Measurements from ENCODE around the gene HIVEP3.

HIVEP3 gene

DNA sequence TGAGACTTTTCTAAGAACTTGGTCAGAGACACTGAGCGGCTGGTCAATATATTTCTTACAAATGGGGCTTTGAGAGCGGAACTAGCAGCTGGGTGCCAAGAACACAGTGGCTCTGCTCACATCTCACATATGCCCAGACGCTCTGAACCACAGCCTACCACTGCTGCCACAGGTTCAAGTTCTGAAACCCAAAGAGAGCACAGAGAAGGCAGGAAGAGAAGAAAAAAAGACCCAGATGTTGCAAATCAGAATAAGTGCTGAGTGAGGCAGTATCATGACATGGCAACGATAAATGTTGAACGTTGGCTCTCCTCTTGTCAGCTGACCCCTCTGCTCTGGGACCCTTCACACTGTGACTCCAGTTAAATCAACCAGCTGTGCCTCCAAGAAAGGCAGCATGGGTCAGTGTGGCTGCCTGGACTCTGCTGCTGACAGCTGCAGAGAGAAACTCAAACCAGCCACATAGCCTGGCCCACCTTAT is 26.4 kb downstream of the HIVEP3 start:
- DNase-seq (ENCODE audit: low spot score) = no peak

DNA sequence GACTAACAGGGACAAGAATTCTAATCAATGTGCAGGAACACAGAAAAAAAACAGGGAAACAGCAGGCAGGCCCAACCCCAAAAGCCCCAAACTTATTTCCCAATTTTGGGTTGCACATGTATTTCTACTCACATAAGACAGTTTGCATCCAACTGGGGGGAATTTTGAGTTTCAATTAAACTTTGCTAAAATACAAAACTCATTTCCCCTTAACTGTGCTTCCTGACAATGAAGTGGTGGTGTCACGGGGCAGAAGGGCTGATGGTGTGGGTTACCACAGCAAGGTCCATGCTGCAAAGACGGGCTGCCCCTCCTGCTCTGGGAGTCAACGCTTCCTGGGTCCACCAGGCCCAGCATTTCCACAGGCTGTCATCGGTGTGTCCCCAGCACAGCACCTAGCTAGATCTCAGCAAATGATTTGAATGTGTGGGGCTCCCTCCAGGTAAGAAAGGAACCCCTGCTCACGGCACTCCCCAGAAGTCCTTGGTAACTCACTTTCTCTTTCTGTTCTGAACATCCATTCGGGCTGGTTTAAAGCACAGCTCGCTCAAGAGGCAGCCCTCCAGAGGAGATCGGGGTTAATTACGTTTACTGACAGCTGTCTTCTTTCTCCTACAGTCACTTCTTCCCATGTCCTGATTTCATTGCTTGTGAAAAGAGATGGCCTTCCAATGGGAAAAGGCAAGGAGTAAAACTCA is 27.4 kb downstream of the HIVEP3 start:
- no peak for DNase-seq (ENCODE audit: low spot score)

DNA sequence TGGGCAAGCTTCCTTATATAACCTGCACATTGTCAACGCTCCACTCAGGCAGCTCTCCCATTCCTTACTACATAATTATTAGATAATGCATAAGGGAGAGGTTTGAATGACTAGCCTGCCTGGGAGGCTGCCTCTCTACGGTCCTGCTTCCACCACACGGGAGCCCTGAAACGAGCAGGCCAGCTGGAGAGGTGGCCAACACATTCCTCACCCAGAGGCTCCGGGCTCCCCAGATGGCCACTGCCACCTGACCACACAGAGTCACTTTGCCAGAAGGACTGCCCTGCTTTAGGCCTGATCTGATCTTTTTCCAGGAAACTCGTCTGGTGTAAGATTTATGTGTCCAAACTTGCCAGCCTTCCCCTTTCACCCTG is 27.9 kb downstream of the HIVEP3 start:
- no peak for DNase-seq (ENCODE audit: low spot score)

DNA sequence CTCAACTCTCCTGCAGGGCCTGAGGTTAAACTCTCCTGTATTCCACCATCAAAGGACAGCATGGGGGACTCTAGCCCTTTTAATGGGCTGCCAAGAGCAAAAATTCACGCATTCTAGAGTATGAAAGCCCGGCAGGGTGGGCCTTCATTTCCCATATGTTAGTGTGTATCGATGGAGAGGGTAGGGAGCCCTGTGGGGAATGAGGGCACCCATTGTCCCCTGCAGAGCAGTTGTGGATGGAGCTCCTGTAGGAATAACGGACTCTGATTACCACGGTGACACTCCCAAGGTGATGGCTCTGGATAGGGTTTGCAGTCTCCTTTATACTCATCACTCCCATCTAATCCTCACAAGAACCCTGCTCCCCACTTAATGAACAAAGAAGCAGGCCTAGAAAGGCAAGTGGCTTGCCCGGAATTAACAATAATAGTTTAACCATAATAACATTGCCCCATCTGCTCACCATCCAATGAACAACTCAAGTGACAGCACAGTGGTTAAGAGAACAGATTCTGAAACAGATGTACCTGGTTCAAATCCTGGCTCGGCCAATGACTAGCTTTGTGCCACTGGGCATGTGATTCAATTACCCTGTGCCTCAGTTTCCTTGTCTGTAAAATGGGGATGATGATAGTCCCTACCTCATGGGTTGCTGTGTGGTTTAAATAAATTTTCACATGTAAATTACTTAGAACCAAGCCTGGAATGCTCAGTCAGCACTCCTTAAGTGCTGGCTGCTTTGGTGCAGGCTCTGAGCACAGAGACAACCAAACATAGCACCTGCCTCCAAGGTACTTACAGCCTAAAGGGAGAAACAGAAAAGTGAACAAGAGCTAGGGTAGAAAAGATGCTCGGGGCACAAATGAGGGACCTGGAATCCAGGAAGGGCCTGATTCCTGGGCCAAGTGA is 29.0 kb downstream of the HIVEP3 start:
- DNase-seq (ENCODE audit: low spot score) = no peak

DNA sequence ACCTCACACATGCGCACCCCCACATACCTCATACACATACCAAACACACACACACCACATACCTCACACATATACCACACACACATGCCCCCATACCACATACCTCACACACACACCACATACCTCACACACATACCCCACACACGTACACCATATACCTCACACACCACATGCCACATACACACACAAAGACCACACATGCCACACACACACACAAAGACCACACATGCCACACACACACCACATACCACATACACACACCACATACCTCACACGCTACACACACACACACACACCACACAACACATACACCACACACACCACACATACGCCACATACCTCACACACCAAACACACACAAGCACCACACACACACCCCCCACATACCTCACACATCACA is 30.0 kb downstream of the HIVEP3 start:
- DNase-seq (ENCODE audit: low spot score) = no peak

DNA sequence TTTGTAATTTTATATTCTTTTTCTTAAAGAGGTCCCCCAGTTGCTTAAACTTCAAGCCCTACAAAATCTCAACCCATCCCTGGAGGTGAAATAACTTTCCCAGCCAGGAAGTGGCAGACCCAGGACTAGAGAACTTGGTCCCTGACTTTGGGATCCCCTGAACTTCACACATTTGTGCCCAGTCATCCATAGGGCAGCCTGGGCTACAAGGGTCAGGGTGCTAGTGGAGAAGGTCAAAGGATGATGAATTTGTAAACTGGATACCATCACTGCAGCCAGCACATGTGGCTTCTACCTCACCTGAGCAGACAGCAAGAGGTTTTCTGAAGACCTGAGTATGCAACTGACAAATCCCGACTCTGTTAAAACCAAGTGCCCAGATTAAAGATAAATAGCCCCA is 31.4 kb downstream of the HIVEP3 start:
- DNase-seq (ENCODE audit: low spot score) = no peak

DNA sequence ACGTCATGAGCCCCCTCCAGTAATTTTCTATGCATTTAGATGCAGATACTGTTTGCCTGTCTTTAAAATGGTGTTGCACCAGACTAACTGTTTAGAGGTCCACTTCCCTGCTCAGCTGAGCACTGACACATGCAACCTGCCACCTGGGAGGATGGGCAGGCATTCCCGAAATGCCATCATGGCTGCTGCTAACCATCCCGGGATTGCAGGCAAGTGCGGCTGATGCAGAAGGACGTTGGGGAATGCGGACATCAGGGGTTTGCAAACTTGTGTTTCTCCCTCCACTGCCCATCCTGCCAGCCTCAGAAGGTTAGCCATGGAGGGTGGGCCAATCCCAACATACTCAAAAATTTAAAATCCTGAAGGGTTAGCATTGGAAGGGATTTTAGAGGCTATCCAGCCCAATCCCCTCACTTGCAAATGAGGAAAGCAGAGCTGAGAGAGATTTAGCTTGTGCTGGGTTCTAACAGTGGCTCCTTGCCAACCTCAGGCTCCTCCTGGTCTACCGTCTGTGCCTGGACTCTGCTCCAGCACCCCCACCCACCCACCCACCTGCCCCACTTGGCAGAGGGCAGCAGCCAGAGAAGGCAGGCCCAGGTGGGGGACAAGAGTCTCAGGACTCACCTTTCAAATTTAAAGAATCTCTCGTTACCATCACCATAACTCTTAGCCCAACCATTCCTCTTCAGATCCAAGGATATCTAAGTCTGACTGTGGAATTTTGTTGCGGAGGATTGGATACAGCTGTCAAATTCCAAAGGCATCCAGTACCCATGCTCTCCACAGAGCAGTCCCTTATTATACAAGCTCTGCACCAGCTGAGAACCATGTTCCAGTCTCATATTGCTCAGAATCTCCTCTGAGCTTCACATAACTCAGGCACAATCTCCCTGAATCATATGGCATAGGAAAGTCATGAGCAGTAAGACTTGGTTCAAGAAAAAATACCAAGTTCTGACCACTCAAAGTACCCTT is 34.2 kb downstream of the HIVEP3 start:
- no peak for DNase-seq (ENCODE audit: low spot score)

DNA sequence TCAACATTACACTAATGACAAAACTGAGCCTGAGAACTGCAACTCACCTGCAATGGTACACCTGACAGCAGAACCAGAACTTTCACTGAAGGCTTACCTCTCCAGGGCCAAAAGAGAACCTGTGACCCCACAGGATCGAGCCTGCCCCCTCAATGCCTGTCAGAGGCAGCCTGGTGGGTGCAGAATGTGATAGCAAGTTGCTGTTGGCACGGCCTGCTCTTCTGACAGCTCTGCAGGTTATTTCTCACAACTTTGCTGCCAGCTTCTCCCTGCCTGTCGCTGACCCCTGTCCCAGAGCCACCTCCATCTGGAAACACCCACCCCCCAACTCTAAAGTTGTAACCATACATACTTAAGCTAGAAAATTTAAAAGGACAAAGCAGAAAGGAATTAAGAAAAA is 35.2 kb downstream of the HIVEP3 start:
- no peak for DNase-seq (ENCODE audit: low spot score)

DNA sequence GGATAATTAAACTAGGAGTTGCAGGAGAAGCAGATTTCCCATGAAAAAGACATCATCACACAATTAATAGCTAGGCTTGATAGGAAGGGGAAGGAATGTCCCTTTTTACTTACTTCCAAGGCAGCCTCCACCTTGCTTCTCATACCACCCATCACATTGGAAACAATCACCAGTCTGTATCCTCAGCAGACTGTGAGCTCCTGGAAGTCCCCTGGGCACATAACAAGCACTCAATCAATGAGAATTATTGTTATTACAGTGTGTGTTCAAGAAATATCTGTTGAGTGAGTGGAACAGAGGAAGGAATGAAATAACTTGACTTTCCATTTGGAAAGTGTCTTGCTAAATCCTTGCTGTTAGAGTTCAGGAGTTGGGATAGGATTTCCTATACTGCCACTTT is 36.2 kb downstream of the HIVEP3 start:
- no peak for DNase-seq (ENCODE audit: low spot score)

DNA sequence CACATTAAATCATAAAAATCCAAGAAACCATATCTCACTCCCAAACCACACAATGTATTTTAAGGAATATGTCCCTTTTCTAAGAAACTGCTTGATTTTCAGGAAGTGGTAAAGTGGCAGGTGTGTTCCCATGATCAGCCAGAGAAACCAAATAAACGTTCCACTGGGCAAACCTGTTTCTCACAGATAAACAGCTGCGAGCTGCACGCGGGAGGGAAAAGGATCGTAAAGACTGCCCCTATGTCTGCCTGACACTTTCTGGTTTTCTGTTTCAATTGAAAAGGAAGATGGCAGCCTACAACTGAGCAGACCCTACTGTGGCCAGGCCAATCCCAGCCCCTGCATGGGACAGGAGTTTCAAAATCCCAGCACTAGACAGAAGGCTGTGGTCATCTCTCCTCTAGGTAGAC is 36.6 kb downstream of the HIVEP3 start:
- DNase-seq (ENCODE audit: low spot score) = no peak

DNA sequence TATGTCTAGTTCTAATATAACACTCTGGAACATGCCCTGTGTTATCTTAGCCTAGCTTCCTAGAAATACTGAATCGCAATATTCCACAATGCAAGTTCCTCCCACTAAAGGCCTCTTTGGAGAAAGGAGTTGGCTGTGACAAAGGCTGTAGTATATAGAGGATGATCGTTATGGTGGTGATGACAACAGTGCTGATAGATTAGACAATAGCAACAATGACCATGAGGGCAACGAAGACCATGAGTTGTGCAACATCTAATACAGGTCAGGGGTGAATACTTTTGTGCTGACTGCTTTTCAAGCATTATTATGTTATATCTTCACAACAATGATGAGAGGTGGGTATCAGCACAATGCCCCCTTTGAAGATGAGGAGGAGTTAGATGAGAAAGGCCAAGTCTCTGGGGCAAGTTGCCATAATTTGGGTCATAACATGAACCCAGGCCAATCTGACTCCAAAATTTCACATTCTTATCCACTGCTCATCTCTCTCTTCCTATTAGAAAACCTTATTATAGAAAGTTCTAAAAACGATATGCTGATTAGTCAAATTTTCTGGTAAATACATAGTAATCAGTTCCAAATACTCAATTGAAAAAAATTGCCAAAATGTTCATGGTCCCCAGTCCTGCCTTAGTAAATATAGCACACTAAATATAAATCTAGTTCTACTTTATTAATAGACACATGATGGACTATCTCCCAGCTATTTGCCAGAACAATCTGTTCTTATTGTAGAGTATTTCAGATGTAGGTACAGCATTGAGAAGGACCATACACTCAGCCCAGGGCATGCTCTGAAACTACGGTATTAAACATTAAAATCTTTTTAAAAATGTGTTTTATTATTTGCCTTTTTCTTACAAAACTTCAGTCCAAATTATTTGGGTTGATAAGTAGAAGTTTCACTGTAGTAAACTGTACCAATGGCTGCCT is 37.5 kb downstream of the HIVEP3 start:
- DNase-seq (ENCODE audit: low spot score) = no peak

DNA sequence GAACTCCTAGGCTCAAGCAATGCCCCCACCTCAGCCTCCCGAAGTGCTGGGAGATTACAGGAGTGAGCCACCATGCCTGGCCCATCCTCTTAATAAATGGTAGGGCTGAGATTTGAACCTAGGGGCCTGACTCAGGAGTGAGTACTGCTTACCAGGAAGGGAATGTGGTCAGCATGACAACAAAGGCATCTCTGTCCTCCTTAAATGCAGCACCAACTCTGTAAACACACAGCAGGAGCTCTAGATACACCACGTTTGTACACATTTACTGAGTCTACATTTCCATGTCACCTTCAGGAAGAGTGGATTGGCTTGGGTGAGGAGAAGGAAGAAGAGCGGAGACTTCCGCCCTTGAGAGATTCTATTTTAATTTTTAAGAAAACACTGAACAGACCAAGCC is 38.5 kb downstream of the HIVEP3 start:
- no peak for DNase-seq (ENCODE audit: low spot score)

DNA sequence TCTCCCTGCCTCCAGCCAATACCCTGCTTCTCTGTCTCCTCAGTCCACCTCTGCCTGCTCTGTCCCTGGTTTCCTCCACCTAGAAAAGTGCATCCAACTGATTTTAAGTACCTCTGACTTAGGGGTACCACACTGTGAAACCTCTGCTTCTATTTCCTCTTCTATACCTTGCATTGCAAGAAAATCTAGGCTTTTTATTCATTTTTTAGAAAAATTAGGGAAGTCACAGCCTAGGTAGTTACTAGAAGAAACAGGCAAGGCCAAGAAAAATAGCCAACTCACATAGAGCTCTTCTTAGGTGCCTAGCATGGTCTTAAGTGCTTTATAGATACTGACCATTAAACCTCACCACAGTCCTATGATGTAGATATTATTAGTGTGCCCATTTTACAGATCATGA is 39.1 kb downstream of the HIVEP3 start:
- DNase-seq (ENCODE audit: low spot score) = no peak

DNA sequence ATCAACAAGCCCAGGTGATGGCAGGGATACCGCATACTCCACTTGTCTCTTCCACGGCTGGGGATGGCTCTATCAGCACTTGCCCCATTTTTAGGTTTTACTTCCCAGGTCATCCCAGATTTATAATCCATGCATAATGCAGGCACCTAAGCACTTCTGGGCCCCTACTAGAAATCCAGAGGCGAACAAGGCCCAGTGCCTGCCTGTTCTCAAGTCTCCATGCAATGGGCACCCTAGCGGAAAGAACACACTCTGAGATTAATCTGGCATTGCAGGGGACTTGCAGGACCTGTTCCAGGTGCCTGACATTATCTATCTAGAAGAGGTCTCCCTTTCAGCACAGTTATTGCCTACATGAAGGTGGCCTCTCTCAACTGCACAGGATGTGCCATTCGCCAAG is 39.8 kb downstream of the HIVEP3 start:
- DNase-seq (ENCODE audit: low spot score) = no peak

DNA sequence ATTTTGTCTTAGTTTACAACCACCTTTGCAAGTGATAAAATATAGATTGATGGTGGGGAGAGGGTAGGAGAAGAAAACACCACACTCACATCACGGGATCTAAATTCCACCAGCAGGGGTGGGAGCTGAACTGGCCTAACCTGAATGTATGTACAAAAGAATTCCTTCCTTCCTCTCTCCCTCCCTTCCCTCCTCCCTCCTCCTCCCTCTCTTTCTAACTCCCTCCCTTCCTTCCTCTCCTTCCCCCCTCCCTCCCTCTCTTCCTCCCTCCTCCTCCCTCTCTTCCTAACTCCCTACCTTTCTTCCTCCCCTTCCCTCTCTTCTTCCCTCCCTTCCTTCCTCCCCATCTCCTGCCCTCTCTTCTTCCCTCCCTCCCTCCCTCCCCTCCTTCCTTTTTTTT is 40.2 kb downstream of the HIVEP3 start:
- DNase-seq (ENCODE audit: low spot score) = no peak

DNA sequence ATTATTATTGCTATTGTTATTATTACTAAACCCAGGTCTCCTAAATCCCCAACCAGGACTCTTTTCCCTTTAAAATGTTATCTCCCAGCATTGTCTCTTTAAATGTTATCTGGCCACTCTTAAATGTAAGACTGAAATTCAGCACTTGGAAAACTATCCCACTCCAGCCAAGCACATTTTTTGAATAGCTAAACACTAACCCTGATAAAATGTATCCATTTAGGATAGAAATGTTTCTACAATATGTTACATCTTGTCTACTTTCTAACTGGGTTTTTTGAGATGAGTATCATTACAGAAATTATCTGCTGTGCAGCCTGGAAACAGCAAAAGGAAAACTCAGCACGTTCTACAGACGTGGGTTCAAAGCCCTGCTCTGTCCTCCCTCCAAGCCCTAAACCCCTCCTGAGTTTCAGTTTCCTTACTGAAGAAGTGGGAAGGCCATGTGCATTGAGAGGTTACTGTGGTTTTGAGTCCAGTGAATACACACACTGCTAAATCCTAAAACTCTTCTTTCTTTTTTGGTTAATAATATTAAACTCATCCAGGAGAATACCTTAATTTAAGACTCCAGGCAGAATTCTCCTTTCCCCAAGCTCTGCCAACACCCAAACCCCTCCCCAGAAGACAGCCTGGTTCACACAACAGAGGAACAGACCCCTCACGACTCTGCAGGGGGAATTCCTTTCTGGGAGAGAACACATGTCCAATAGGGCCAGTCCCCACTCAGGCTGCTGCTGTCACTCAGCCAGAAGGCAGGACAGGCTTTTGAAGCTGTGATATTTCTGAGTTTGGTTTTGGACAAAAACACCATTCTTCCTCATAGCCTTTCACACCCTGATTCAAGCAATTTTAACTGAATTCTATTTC is 41.9 kb downstream of the HIVEP3 start:
- DNase-seq (ENCODE audit: low spot score) = no peak

DNA sequence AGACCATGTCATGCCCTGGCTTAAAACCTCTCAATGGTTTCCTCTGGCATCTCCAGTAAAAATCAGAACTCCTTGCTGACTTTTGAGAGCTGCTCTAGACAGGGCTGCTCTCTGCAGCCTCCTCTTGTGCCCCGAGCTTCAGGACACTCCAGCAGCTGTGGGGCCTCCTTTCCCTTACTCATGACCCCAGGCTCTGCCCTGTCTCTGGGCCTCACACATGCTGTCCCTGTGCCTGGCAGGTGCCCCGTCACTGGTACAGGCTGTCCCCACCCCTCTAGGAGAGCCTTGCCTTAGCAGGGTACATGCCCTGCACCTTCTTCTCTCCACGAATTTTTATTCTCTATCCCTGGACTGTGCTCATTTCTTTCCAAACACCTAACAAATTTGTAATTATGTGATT is 43.2 kb downstream of the HIVEP3 start:
- DNase-seq (ENCODE audit: low spot score) = no peak

DNA sequence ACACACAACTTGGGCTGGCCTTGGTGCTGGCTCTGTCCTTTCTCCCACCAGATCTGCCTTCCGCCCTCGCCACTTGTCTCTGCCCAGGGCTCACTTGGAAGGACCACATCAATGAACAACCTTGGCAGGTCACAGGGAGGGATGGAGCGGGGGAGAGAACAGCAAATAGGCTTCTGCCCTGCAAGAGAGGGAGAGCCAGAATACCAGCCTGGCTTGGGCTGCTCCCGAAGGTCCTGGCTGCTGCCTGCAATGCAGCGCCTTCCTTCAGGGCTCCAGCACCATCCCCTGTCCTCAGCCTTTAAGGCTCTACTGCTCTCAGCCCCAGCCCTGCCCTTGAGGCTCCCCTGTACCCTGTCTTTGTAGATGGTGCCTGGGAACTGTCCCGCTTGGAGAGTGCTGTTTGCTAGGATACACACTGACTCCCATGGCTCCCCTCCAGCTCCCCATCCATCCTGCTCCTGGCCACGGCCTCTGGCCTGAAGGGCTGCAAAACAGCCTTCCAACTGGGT is 43.8 kb downstream of the HIVEP3 start:
- no peak for DNase-seq (ENCODE audit: low spot score)

DNA sequence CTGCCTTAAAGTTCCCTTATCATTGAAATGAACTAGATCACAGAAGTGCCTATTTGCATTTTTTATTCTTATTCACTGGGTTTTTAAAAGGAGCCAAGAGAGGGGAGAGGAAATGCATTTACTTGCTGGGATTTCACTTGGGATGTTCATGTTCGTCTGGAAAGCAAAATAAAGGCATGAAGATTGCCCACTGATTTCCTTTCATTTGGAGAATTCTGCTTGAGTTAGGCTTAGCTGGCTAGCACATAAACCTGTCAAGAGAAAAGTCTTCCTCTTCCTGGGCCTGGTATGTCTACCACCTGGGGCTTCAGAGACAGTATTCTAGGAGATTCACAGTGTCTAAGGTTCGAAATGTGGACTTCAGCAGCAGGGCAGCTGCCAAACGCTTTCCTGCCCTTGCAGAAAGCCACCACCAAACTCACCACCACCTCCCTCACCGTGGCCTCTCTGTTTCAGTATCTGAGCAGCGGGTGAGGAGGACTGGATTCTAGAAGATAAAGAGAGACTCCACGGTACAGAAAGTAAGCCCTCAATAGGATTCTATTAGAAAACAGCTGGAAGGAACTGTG is 44.5 kb downstream of the HIVEP3 start:
- DNase-seq (ENCODE audit: low spot score) = no peak

DNA sequence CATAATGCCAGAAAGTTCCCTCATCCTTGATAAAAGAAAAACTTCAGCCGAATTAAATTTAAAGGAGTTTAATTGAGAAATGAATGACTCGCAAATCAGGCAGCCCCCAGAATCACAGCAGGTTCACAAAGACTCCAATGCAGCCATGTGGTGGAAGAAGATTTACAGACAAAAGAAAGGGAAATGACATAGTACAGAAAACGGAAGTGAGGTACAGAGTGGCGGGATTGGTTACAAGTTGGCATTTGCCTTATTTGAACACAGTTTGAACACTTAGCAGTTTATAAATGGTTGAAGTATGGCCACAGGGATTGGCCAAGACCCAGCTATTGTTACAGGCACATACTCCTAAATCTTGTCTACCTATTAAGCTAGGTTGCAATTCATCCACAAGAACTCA is 46.6 kb downstream of the HIVEP3 start:
- no peak for DNase-seq (ENCODE audit: low spot score)

All from hematopoietic multipotent progenitor cell treated with erythropoietin and hydrocortisone succinate and interleukin-3 and kit ligand, for 17 days (in vitro differentiated cells).